Right lobe of liver (tissue), 4 donors: ENCODE results near the gene PSME2.
"Not testable (repeated sequence)": the region's sequence is repeated elsewhere in the genome, so short reads cannot be mapped to it uniquely, and the experiment has no call there.

ENCODE experiments used
- CTCF ChIP-seq, 4 donors: fragments of 200-600 bp in 3 of 4; fragments of 450-650 bp in 1 of 4; IDR thresholded peaks; one replicate each; pipeline versions ENCODE4 v1.5.1 to v1.8.0; 2016 to 2022; ENCODE audit warnings: antibody characterized with exemption in 4 of 4, mild to moderate bottlenecking in 2 of 4
- POLR2A ChIP-seq: fragments of 450-650 bp; IDR thresholded peaks from one replicate; pipeline ENCODE4 v1.6.1; 2017; ENCODE audit warnings: antibody characterized with exemption, mild to moderate bottlenecking
- donor health status: DM: no; HTN: no; CAD: no.
- donor health status: DM: no; HTN: no; CAD: no.
- donor health status: DM: no; HTN: yes; CAD: no.

DNA sequence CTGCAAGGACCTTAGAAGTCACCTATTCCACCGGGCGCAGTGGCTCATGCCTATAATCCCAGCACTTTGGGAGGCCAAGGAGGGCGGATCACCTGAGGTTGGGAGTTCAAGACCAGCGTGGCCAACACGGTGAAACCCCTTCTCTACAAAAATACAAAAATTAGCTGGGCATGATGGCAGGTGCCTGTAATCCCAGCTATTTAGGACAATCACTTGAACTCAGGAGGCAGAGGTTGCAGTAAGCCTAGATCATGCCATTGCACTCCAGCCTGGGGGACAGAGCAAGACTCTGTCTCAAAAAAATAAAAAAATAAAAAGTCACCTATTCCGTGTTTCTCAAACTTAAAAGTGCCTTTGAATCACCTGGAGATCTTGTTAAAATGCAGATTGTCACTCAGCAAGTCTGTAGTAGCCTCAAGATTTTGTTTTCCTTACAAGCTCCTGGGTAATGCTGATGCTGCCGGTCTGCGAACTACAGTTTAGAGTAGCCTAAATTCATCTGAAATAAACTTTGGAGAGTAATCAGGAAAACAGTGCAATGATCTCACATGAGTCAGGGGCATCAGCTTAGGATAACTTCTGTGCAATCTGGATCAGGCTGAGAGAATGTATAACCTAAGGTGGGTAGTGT is 40.7 kb downstream of the PSME2 start:
- TF ChIP-seq CTCF (IDR thresholded peaks at IDR 0.05); POLR2A: not testable (repeated sequence)
